ENCODE data around the gene DTNA. TPM values are rescaled to one million over a fixed set of nuclear protein-coding genes. Genes with fewer than 3 reads are reported as not detected.

The DTNA gene
- total RNA-seq: 10 to 100 TPM in 1 of 2 donors, 1 to 10 TPM in 1; 5.7 to 10.7 TPM

DNA sequence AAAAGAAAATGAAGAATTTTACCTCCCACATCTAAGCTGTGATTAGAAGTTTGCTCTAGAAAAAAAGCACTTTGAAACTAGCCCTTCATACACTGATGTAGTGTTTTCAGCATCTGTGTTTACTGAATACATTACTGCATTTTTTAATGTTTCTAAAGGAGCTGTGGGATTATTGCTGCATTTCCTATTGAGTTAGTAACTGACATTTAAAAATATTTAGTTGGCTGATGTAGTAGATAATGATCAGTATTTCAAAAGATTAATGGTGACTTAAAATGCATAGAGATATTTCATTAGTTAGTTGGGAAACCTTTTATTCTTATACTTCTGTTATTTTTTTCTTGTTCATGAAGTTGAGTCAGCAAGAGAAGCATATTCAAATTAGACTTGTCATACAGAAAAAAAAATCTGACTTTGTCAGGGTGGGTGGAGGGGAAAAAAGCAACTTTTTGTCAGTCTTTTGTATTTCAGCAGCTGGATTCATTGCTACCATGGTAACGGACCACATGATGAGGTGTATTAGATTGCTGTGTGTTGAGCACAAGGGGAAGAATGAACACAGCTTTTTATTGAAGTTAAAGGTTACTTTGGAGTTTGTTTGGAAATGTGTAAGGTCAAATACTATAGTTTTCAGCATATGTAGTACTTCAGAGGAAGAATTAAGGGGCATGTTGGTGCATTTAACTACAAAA, at the start of gene DTNA:
Gene DTNA, plus strand, starts transcription at position 549 of the 692 bp plus-strand sequence. CDS start 45,679 bp downstream, outside the sequence.

